Thoracic aorta (tissue), 2 donors: Measurements from ENCODE around the gene NQO2. TPM values are rescaled to one million over a fixed set of nuclear protein-coding genes. Genes with fewer than 3 reads are reported as not detected.
A peak's percentile ranks its signal among the peaks of the same experiment; 100 is the strongest.
"Not testable (repeated sequence)": the region's sequence is repeated elsewhere in the genome, so short reads cannot be mapped to it uniquely, and the experiment has no call there.

Experiments used
- ATAC-seq: fragments of 150-250 bp; one replicate; pipeline ENCODE4 v1.8.0; 2017; ENCODE audit warnings: low read depth; ENCODE audit not compliant: insufficient number of reproducible peaks, low FRiP score
- DNase-seq: peaks from one replicate; pipeline ENCODE4 v3.0.0-alpha.2; 2020; ENCODE audit warnings: low spot score
- H3K27ac ChIP-seq, 2 donors: fragments of 200-600 bp; sonication (generic); 1 replicate in 1 of 2; 2 replicates in 1 of 2; pipeline ENCODE4 v1.5.1; 2016; ENCODE audit warnings: mild to moderate bottlenecking in 2 of 2, moderate library complexity in 2 of 2
- H3K27me3 ChIP-seq: fragments of 200-600 bp; sonication (generic); replicated peaks from 2 replicates; pipeline ENCODE4 v1.6.0; 2016; ENCODE audit warnings: mild to moderate bottlenecking; ENCODE audit not compliant: insufficient read depth
- H3K36me3 ChIP-seq: fragments of 200-600 bp; sonication (generic); one replicate; pipeline ENCODE4 v1.5.1; 2016
- H3K4me1 ChIP-seq, 2 donors: fragments of 200-600 bp; sonication (generic); 1 replicate in 1 of 2; 2 replicates in 1 of 2; pipeline versions ENCODE4 v1.5.1 to v1.6.0; 2016; ENCODE audit warnings: low read depth in 2 of 2, mild to moderate bottlenecking in 1 of 2; ENCODE audit not compliant: control insufficient read depth in 1 of 2
- H3K4me3 ChIP-seq: fragments of 200-600 bp; sonication (generic); 2 replicates; pipeline ENCODE4 v1.5.1; 2016; ENCODE audit warnings: mild to moderate bottlenecking
- H3K9me3 ChIP-seq: fragments of 200-600 bp; sonication (generic); 2 replicates; pipeline ENCODE4 v1.5.1; 2016
- total RNA-seq, 2 donors: library from RNA; depleted of rRNA; stranded (reverse); fragments of >200 nt; gene quantifications; one replicate each; pipeline versions ENCODE4 v1.1.0 to v1.2.3, GENCODE V29; 2016
- TF ChIP-seq, protein P1 (sequence below): fragments of 200-600 bp; sonication (generic); IDR thresholded peaks from one replicate; pipeline ENCODE4 v1.5.1; 2019; ENCODE audit warnings: antibody characterized with exemption

NQO2 gene
- total RNA-seq, 2 donors from 2014 or later: 23.0 to 25.7 TPM

DNA sequence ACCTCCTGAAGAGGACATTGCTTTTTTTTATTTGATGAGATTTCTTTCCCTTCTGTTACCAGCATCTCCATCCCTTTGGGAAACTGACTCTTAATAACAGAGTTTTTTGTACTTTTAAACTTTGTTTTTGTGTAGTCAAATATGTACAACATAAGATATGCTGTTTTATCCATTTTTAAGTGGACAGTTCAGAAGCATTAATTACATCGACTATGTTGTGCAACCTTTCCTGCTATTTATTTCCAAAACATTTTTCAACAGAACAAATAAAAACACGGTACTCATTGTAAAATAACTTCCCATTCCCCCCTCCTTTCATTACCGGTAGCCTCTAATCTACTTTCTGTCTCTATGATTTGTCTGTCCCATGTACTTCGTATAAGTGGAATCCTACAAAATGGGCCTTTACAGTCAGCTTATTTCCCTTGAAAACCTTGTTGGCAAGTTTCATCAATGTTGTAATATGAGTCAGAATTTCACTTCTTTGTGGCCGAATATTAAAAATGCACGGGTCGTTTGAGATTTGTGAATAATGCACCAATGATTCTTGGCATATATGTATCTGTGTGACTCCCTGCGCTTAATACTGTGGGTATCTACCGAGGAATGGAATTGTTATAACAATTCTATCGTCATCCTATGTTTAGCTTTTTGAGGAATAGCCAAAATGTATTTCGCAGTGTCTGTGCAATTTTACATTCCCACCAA is 57.5 kb downstream of the NQO2 start:
- H3K9me3 ChIP-seq: no peaks in the 10 kb centered on the region

DNA sequence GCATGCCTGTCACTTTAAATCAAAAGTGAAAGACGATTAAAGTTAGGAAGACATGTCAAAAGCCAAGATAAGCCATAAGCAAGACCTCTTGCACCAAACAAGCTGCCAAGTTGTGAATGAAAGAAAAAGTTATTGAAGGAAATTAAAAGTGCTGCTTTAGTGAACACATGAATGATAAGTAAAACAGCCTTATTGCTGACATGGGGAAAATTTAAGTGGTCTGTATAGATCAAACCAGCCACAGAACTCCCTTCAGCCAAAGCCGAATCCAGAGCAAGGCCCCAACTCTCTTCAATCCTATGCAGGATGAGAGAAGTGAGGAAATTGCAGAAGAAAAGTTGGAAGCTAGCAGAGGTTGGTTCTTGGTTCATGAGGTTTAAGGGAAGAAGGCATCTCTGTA is 59.3 kb downstream of the NQO2 start:
- Histone ChIP-seq H3K9me3 (no peaks in the 10 kb centered on the region), H3K36me3 (no peaks in the 10 kb centered on the region), H3K4me3 (no peak overlapping the region), H3K4me1 (peaks cover 0 to 5% of the 10 kb centered on the region in 2 donors), H3K27ac (no peak overlapping the region), H3K27me3 (no peaks in the 10 kb centered on the region)
- TF ChIP-seq, protein P1, sequence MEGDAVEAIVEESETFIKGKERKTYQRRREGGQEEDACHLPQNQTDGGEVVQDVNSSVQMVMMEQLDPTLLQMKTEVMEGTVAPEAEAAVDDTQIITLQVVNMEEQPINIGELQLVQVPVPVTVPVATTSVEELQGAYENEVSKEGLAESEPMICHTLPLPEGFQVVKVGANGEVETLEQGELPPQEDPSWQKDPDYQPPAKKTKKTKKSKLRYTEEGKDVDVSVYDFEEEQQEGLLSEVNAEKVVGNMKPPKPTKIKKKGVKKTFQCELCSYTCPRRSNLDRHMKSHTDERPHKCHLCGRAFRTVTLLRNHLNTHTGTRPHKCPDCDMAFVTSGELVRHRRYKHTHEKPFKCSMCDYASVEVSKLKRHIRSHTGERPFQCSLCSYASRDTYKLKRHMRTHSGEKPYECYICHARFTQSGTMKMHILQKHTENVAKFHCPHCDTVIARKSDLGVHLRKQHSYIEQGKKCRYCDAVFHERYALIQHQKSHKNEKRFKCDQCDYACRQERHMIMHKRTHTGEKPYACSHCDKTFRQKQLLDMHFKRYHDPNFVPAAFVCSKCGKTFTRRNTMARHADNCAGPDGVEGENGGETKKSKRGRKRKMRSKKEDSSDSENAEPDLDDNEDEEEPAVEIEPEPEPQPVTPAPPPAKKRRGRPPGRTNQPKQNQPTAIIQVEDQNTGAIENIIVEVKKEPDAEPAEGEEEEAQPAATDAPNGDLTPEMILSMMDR: no peak
- ATAC-seq (no peak), DNase-seq (no peak)

More for the DNA sequence above, 57.5 kb downstream of the NQO2 start:
- H3K4me1 ChIP-seq: peaks cover 0 to 12% of the 10 kb centered on the region in 2 donors
- H3K27me3 ChIP-seq: no peaks in the 10 kb centered on the region
- TF ChIP-seq, protein P1: no peak
- H3K36me3 ChIP-seq: no peaks in the 10 kb centered on the region
- no peak overlapping the region for H3K27ac ChIP-seq
- ATAC-seq (no peak), DNase-seq (no peak)
- H3K4me3 ChIP-seq: no peak overlapping the region

DNA sequence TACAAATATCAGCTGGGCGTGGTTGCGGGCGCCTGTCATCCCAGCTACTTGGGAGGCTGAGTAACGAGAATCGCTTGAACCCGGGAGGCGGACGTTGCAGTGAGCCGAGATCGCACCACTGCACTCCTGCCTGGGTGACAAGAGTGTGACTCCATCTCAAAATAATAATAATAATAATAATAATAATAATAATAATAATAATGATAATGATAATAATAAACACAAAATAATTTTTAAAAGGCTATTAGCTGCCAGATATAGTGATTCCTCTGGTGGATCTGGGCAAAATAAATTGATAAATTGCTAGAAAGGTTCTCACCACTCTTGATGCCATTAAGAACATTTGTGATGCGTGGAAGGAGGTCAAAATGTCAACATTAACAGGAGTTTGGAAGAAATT is 60.4 kb downstream of the NQO2 start:
- not testable (repeated sequence) for H3K4me3 ChIP-seq, H3K27me3 ChIP-seq, ATAC-seq, DNase-seq, H3K36me3 ChIP-seq, H3K4me1 ChIP-seq, H3K9me3 ChIP-seq, H3K27ac ChIP-seq

DNA sequence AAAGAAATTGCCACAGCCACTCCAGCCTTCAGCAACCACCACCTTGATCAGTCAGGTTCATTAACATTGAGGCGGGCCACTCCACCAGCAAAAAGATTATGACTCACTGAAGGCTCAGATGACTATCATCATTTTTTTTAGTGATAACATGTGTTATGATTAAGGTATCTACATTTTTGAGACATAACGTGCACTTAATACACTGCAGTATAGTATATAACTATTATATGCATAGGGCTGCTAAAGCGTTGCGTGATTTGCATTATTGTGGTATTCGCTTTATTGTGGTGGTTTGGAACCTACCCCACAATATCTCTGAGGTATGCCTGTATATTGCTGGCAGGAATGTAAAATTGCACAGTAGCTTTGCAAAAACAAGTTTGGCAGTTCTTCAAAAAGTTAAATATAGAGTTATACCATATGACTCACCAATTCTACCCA is 61.8 kb downstream of the NQO2 start:
- H3K27ac ChIP-seq: no peak overlapping the region
- H3K4me3 ChIP-seq: no peak overlapping the region
- H3K4me1 ChIP-seq: peaks cover 0 to 19% of the 10 kb centered on the region in 2 donors
- no peaks in the 10 kb centered on the region for H3K36me3 ChIP-seq
- no peaks in the 10 kb centered on the region for H3K9me3 ChIP-seq
- no peaks in the 10 kb centered on the region for H3K27me3 ChIP-seq
- DNase-seq (no peak), ATAC-seq (no peak)
- TF ChIP-seq, protein P1: no peak

DNA sequence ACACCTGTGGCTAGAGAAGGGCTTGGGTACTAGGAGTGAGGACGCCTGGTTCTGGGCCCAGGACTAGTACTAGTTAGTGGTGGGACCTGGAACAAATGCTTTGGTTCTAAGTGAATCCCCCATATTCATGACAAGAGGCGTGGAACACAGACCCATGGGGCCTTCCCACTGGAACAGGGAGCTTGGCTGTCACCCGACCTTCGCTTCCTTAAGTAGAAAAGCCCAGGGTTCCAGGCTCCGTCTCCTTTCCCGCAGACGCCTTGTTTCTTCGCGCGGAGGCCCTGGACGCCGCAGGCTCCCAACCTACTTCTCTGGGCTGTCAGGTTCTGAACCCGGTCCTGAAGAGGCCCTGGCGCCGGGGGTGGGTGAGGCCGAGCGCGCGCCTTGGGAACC is 63.6 kb downstream of the NQO2 start:
- ATAC-seq: not testable (repeated sequence)

DNA sequence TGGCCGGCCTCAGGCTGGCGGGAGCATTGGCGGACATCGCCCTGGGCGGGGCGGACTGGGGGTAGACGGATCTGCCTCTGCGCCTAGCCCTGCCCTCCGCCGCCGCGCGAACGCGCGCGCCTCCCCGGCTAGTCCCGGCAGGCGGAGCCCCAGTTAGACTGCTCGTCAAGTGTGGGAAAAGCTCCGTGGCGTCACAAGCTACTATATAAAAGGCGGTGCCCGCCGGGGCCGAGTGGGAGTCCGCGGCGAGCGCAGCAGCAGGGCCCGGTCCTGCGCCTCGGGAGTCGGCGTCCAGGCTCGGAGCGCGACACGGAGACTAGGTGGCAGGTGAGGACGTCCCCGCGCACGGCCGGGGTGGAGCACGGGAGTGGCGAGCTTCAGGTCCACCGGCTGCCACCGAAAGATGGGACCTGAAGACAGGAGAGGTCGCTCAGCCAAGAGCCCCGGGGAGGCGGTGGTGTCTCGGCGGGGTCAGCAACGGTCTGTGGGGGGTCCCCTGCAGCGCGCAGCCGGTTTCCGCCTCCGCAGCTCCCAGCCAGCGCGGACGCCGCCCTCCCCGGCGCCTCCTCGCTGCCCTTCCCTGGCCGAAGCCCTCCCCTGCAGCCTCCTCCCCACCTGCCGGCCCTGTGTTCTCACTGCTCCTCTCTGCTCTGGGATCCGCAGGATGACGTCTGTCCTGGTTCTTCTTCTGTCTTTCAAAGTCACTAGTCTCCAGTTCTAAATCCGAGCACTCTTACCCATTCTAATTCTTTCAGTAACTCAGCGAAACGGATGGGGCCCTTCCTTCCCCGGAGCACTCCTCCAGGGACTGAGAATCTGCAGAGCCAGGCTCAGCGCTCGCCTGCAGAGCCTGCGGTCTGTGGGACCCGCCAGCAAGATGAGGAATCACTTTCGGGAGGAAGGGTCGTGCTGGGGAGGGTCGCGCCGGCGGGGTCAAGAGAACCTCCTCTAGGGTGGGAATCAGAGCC is 64.3 kb downstream of the NQO2 start:
- Histone ChIP-seq H3K36me3 (no peaks in the 10 kb centered on the region), H3K9me3 (no peaks in the 10 kb centered on the region), H3K27ac (peak overlapping the region; percentile 89 to 94), H3K4me3 (peak overlapping the region; percentile 94), H3K27me3 (no peaks in the 10 kb centered on the region), H3K4me1 (peaks cover 6 to 28% of the 10 kb centered on the region in 2 donors)
- TF ChIP-seq, protein P1: no peak
- ATAC-seq (peak; percentile 83), DNase-seq (peak; percentile 86)

More for the DNA sequence above, 63.6 kb downstream of the NQO2 start:
- not testable (repeated sequence) for H3K27me3 ChIP-seq, DNase-seq, H3K9me3 ChIP-seq, H3K36me3 ChIP-seq
- H3K4me3 ChIP-seq: peak overlapping the region; percentile 94
- H3K4me1 ChIP-seq: peaks cover 6 to 28% of the 10 kb centered on the region in 2 donors
- peak overlapping the region in 1 of 2 donors; percentile 94 for H3K27ac ChIP-seq
